Skeletal muscle tissue (tissue), 4 donors: ENCODE results near the gene PHACTR1. TPM values are rescaled to one million over a fixed set of nuclear protein-coding genes. Genes with fewer than 3 reads are reported as not detected.

Experiments used
- H3K27ac ChIP-seq: one replicate; pipeline ENCODE4 v1.7.0; 2013; ENCODE audit warnings: mild to moderate bottlenecking, low read depth, low read length, inconsistent platforms
- H3K27me3 ChIP-seq, 3 donors: one replicate each; pipeline ENCODE4 v1.7.0; 2013; ENCODE audit warnings: low read length in 3 of 3; ENCODE audit not compliant: control insufficient read depth in 3 of 3, insufficient read depth in 3 of 3
- H3K36me3 ChIP-seq, 3 donors: one replicate each; pipeline ENCODE4 v1.7.0; 2013; ENCODE audit warnings: low read length in 3 of 3; ENCODE audit not compliant: control insufficient read depth in 3 of 3, insufficient read depth in 3 of 3
- H3K4me1 ChIP-seq, 3 donors: one replicate each; pipeline ENCODE4 v1.7.0; 2013; ENCODE audit warnings: low read length in 3 of 3, mild to moderate bottlenecking in 3 of 3; ENCODE audit not compliant: control insufficient read depth in 3 of 3, insufficient read depth in 3 of 3
- H3K4me3 ChIP-seq, 3 donors: one replicate each; pipeline ENCODE4 v1.7.0; 2013; ENCODE audit warnings: low read length in 3 of 3
- H3K9ac ChIP-seq, 3 donors: one replicate each; pipeline ENCODE4 v1.7.0; 2013; ENCODE audit warnings: low read length in 3 of 3, mild to moderate bottlenecking in 3 of 3, moderate library complexity in 2 of 3, low read depth in 1 of 3
- H3K9me3 ChIP-seq, 3 donors: one replicate each; pipeline ENCODE4 v1.7.0; 2013; ENCODE audit warnings: low read length in 3 of 3; ENCODE audit not compliant: control insufficient read depth in 3 of 3
- total RNA-seq: library from RNA; depleted of rRNA; stranded (reverse); fragments of >200 nt; gene quantifications from one replicate; pipeline ENCODE4 v1.2.3, GENCODE V29; 2014
- donor health status: Osteomylitis.

The PHACTR1 gene
- total RNA-seq, 1 donor from 2014 or later = 5.7 TPM

GRCh38 chr6:12977806-12978205 is 261.2 kb downstream of the PHACTR1 start:
- Histone ChIP-seq H3K27me3 (no peaks in the 10 kb centered on the region), H3K27ac (no peak overlapping the region), H3K4me3 (no peak overlapping the region), H3K4me1 (no peaks in the 10 kb centered on the region), H3K9ac (no peak overlapping the region), H3K9me3 (no peaks in the 10 kb centered on the region), H3K36me3 (no peaks in the 10 kb centered on the region)

GRCh38 chr6:12980741-12981140 is 264.2 kb downstream of the PHACTR1 start:
- H3K9me3 ChIP-seq = no peaks in the 10 kb centered on the region
- no peaks in the 10 kb centered on the region for H3K4me1 ChIP-seq
- no peaks in the 10 kb centered on the region for H3K36me3 ChIP-seq
- H3K4me3 ChIP-seq = no peak overlapping the region
- no peaks in the 10 kb centered on the region for H3K27me3 ChIP-seq
- no peak overlapping the region for H3K9ac ChIP-seq
- H3K27ac ChIP-seq = no peak overlapping the region

GRCh38 chr6:12984776-12985175 is 268.2 kb downstream of the PHACTR1 start:
- no peak overlapping the region for H3K4me3 ChIP-seq
- H3K9ac ChIP-seq = no peak overlapping the region
- no peaks in the 10 kb centered on the region for H3K36me3 ChIP-seq
- no peaks in the 10 kb centered on the region for H3K4me1 ChIP-seq
- no peaks in the 10 kb centered on the region for H3K27me3 ChIP-seq
- H3K9me3 ChIP-seq = peaks cover 0 to 2% (median 0%) of the 10 kb centered on the region in 3 donors
- no peak overlapping the region for H3K27ac ChIP-seq

GRCh38 chr6:12987783-12988182 is 271.2 kb downstream of the PHACTR1 start:
- Histone ChIP-seq H3K9me3 (peaks cover 0 to 2% (median 0%) of the 10 kb centered on the region in 3 donors), H3K4me3 (no peak overlapping the region), H3K27me3 (no peaks in the 10 kb centered on the region), H3K27ac (no peak overlapping the region), H3K36me3 (no peaks in the 10 kb centered on the region), H3K4me1 (no peaks in the 10 kb centered on the region), H3K9ac (no peak overlapping the region)

- Histone ChIP-seq H3K9me3 (peaks cover 0 to 2% (median 0%) of the 10 kb centered on the region in 3 donors), H3K27me3 (no peaks in the 10 kb centered on the region), H3K27ac (no peak overlapping the region), H3K36me3 (no peaks in the 10 kb centered on the region), H3K9ac (no peak overlapping the region), H3K4me3 (no peak overlapping the region), H3K4me1 (no peaks in the 10 kb centered on the region)
Observed at GRCh38 chr6:12990162-12990561, 273.6 kb downstream of the PHACTR1 start.

- no peaks in the 10 kb centered on the region for H3K4me1 ChIP-seq
- no peaks in the 10 kb centered on the region for H3K36me3 ChIP-seq
- no peak overlapping the region for H3K4me3 ChIP-seq
- H3K9ac ChIP-seq = no peak overlapping the region
- no peak overlapping the region for H3K27ac ChIP-seq
- H3K27me3 ChIP-seq = no peaks in the 10 kb centered on the region
- H3K9me3 ChIP-seq = peaks cover 0 to 2% (median 0%) of the 10 kb centered on the region in 3 donors
Observed at GRCh38 chr6:12991435-12991834, 274.9 kb downstream of the PHACTR1 start.

- H3K4me1 ChIP-seq = no peaks in the 10 kb centered on the region
- no peak overlapping the region for H3K4me3 ChIP-seq
- no peak overlapping the region for H3K27ac ChIP-seq
- no peaks in the 10 kb centered on the region for H3K27me3 ChIP-seq
- peaks cover 0 to 2% (median 0%) of the 10 kb centered on the region in 3 donors for H3K9me3 ChIP-seq
- H3K36me3 ChIP-seq = no peaks in the 10 kb centered on the region
- H3K9ac ChIP-seq = no peak overlapping the region
Observed at GRCh38 chr6:12992770-12993169, 276.2 kb downstream of the PHACTR1 start.

GRCh38 chr6:12993283-12993898 is 276.8 kb downstream of the PHACTR1 start:
- H3K36me3 ChIP-seq = no peaks in the 10 kb centered on the region
- no peaks in the 10 kb centered on the region for H3K27me3 ChIP-seq
- no peak overlapping the region for H3K4me3 ChIP-seq
- peaks cover 0 to 2% (median 0%) of the 10 kb centered on the region in 3 donors for H3K9me3 ChIP-seq
- no peak overlapping the region for H3K9ac ChIP-seq
- no peaks in the 10 kb centered on the region for H3K4me1 ChIP-seq
- H3K27ac ChIP-seq = no peak overlapping the region

- Histone ChIP-seq H3K9me3 (no peaks in the 10 kb centered on the region), H3K4me3 (no peak overlapping the region), H3K36me3 (no peaks in the 10 kb centered on the region), H3K27me3 (no peaks in the 10 kb centered on the region), H3K4me1 (no peaks in the 10 kb centered on the region), H3K9ac (no peak overlapping the region), H3K27ac (no peak overlapping the region)
Observed at GRCh38 chr6:12995419-12995818, 278.9 kb downstream of the PHACTR1 start.

GRCh38 chr6:13000537-13000936 is 284.0 kb downstream of the PHACTR1 start:
- no peaks in the 10 kb centered on the region for H3K27me3 ChIP-seq
- no peaks in the 10 kb centered on the region for H3K4me1 ChIP-seq

More at GRCh38 chr6:13000537-13000936, 284.0 kb downstream of the PHACTR1 start:
- H3K36me3 ChIP-seq = no peaks in the 10 kb centered on the region
- no peak overlapping the region for H3K4me3 ChIP-seq
- H3K27ac ChIP-seq = no peak overlapping the region
- H3K9me3 ChIP-seq = no peaks in the 10 kb centered on the region
- H3K9ac ChIP-seq = no peak overlapping the region
